ENCODE data around the gene SLC11A1. TPM values are rescaled to one million over a fixed set of nuclear protein-coding genes. Genes with fewer than 3 reads are reported as not detected.

The SLC11A1 gene
- total RNA-seq, 1 donor: 0.43 TPM

GRCh38 chr2:218407717-218408116 is 25.6 kb downstream of the SLC11A1 start:
- H3K4me3 ChIP-seq (ENCODE audit: low read depth, low read length): no peak overlapping the region
- no peak for DNase-seq (ENCODE audit: low read depth)
- TF ChIP-seq CTCF (IDR thresholded peaks at IDR 0.05; ENCODE audit: insufficient read depth, low read depth, low read length): no peak

- no peak for DNase-seq (ENCODE audit: low read depth)
- H3K4me3 ChIP-seq (ENCODE audit: low read depth, low read length): no peak overlapping the region
- TF ChIP-seq CTCF (IDR thresholded peaks at IDR 0.05; ENCODE audit: insufficient read depth, low read depth, low read length): no peak
Measured at GRCh38 chr2:218418321-218418716, 36.2 kb downstream of the SLC11A1 start.

- TF ChIP-seq CTCF (IDR thresholded peaks at IDR 0.05; ENCODE audit: insufficient read depth, low read depth, low read length): no peak
- H3K4me3 ChIP-seq (ENCODE audit: low read depth, low read length): no peak within 1 kb of the TSS
- no peak for DNase-seq (ENCODE audit: low read depth)
Measured at GRCh38 chr2:218418717-218419458, 36.8 kb downstream of the SLC11A1 start, which contains the start of gene VIL1. Gene VIL1 (plus strand): TSS chr2:218419123. CDS start chr2:218423779, 4,656 bp downstream.

- DNase-seq (ENCODE audit: low read depth): no peak
- TF ChIP-seq CTCF (IDR thresholded peaks at IDR 0.05; ENCODE audit: insufficient read depth, low read depth, low read length): no peak
- H3K4me3 ChIP-seq (ENCODE audit: low read depth, low read length): no peak overlapping the region
Measured at GRCh38 chr2:218419630-218420216, 37.6 kb downstream of the SLC11A1 start.

- no peak for TF ChIP-seq CTCF (IDR thresholded peaks at IDR 0.05; ENCODE audit: insufficient read depth, low read depth, low read length)
- no peak overlapping the region for H3K4me3 ChIP-seq (ENCODE audit: low read depth, low read length)
- no peak for DNase-seq (ENCODE audit: low read depth)
Measured at GRCh38 chr2:218421027-218421426, 39.0 kb downstream of the SLC11A1 start.

GRCh38 chr2:218422403-218423086 is 40.5 kb downstream of the SLC11A1 start:
- no peak for DNase-seq (ENCODE audit: low read depth)
- no peak for TF ChIP-seq CTCF (IDR thresholded peaks at IDR 0.05; ENCODE audit: insufficient read depth, low read depth, low read length)
- no peak overlapping the region for H3K4me3 ChIP-seq (ENCODE audit: low read depth, low read length)
